ENCODE data around the gene LRP2. TPM values are rescaled to one million over a fixed set of nuclear protein-coding genes. Genes with fewer than 3 reads are reported as not detected.

LRP2 gene
- total and polyA plus RNA-seq, 2 experiments from 2014 or later: 0.68 to 2.7 TPM

- no peak for TF ChIP-seq ZNF462 (CRISPR knock-in tag; IDR thresholded peaks at IDR 0.05)
Observed at GRCh38 chr2:169189132-169189531, 173.2 kb downstream of the LRP2 start (continued).

GRCh38 chr2:169185711-169186110 lies 176.6 kb downstream of the LRP2 start:
- Histone ChIP-seq H3K27ac (ENCODE audit: low read depth) (no peak overlapping the region), H3K4me3 (no peak overlapping the region), H3K4me1 (ENCODE audit: insufficient read depth) (peaks cover 3% of the 10 kb centered on the region; the same call in 1 of the 2 replicates), H3K79me2 (replicated peaks; ENCODE audit: insufficient read depth) (no peaks in the 10 kb centered on the region), H3K9me2 (ENCODE audit: insufficient read depth) (no peaks in the 10 kb centered on the region), H2AFZ (no peak overlapping the region), H3K36me3 (ENCODE audit: insufficient read depth) (no peaks in the 10 kb centered on the region), H3K27me3 (ENCODE audit: insufficient read depth) (no peaks in the 10 kb centered on the region), H4K20me1 (replicated peaks; ENCODE audit: insufficient read depth) (no peaks in the 10 kb centered on the region), H3K4me2 (no peak overlapping the region), H3F3A (replicated peaks; ENCODE audit: low read depth) (no peaks in the 10 kb centered on the region)
- no peaks in the 10 kb centered on the region for H3K36me3 Mint-ChIP-seq (ENCODE audit: low read depth)
- DNase-seq (ENCODE audit: low spot score) (no peak), ATAC-seq (no peak)
- no peak overlapping the region for H3K4me3 Mint-ChIP-seq
- H3K9me3 Mint-ChIP-seq: no peaks in the 10 kb centered on the region
- TF ChIP-seq ZNF331 (CRISPR knock-in tag; IDR thresholded peaks at IDR 0.05; ENCODE audit: low read depth) (no peak), STAT1 (IDR thresholded peaks at IDR 0.05; ENCODE audit: unreplicated experiment) (no peak), EZH2phosphoT487 (IDR thresholded peaks at IDR 0.05; ENCODE audit: unreplicated experiment) (no peak), ZNF114 (CRISPR knock-in tag; IDR thresholded peaks at IDR 0.05) (no peak), POLR2AphosphoS5 (IDR thresholded peaks at IDR 0.05; ENCODE audit: low read depth) (no peak)
- H3K27ac Mint-ChIP-seq: no peak overlapping the region
- H3K4me1 Mint-ChIP-seq: peaks cover 7% of the 10 kb centered on the region
- peaks cover 2% of the 10 kb centered on the region for H3K27me3 Mint-ChIP-seq (ENCODE audit: insufficient read depth, low read depth, poor library complexity)

All from GM23338 (cell line).